Measurements from ENCODE around the gene PGM5.
"Not testable (repeated sequence)": the region's sequence is repeated elsewhere in the genome, so short reads cannot be mapped to it uniquely, and the experiment has no call there.

DNA sequence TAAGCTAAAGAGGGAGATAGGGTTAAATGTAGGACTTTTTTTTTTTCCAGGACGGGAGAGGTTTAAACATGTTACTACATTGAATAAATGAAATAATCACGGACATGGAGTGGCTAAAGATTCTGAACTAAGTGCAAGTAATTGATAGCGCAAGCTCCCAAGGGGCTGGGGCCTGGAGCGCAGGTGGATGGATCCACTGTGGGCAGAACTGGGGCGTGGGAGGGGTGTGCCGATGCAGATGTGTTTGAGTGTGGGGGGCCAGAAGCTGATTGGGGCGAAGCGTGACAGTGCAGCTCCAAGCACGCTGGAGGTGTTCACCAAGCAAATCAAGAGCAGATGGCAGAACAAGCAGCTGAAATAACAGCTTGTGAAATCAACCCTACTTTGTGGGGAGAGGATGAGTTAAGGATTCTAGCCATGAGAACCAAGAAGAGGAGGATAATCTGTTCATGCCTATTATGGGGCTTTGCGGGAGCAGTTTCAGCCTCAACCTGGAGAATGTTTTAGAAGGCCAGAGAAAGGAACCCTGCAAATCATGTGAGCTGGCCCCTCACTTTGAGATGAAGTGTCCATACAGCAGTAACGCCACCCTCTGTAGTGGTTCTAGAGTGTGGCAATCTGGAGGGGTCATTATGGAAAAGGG is 25.8 kb upstream of the PGM5 start:
- not testable (repeated sequence) for TF ChIP-seq CTCF (IDR thresholded peaks at IDR 0.05; ENCODE audit: low read length); EZH2 (optimal IDR thresholded peaks at IDR 0.05; ENCODE audit: low read depth, low read length)

Measured in MM.1S (cell line).